ENCODE data around the gene LAMP1.

The LAMP1 gene

GRCh38 chr13:113351514-113352026 lies 54.5 kb downstream of the LAMP1 start:
- Histone ChIP-seq H3K36me3 (ENCODE audit: control insufficient read depth in 5 of 5, insufficient read depth in 5 of 5, low read length in 5 of 5) (peaks cover 0 to 34% (median 17%) of the 10 kb centered on the region in 5 donors), H3K27ac (ENCODE audit: low read depth, low read length) (no peak overlapping the region)

GRCh38 chr13:113353254-113353653 lies 56.2 kb downstream of the LAMP1 start:
- Histone ChIP-seq H3K4me3 (ENCODE audit: low read depth in 1 of 5, low read length in 5 of 5) (no peak overlapping the region), H3K36me3 (ENCODE audit: control insufficient read depth in 5 of 5, insufficient read depth in 5 of 5, low read length in 5 of 5) (peaks cover 0 to 31% (median 16%) of the 10 kb centered on the region in 5 donors), H3K4me1 (ENCODE audit: control insufficient read depth in 5 of 5, insufficient read depth in 5 of 5, low read length in 5 of 5) (peaks cover 0 to 5% (median 0%) of the 10 kb centered on the region in 5 donors), H3K27ac (ENCODE audit: low read depth, low read length) (no peak overlapping the region), H3K9me3 (ENCODE audit: control insufficient read depth in 5 of 5, low read length in 5 of 5) (no peaks in the 10 kb centered on the region), H3K9ac (ENCODE audit: low read length in 5 of 5) (no peak overlapping the region), H3K27me3 (ENCODE audit: control insufficient read depth in 5 of 5, insufficient read depth in 4 of 5, low read length in 5 of 5) (no peaks in the 10 kb centered on the region)

More at GRCh38 chr13:113351514-113352026, 54.5 kb downstream of the LAMP1 start:
- Histone ChIP-seq H3K4me1 (ENCODE audit: control insufficient read depth in 5 of 5, insufficient read depth in 5 of 5, low read length in 5 of 5) (peaks cover 0 to 5% (median 0%) of the 10 kb centered on the region in 5 donors), H3K4me3 (ENCODE audit: low read depth in 1 of 5, low read length in 5 of 5) (no peak overlapping the region), H3K9me3 (ENCODE audit: control insufficient read depth in 5 of 5, low read length in 5 of 5) (peaks cover 0 to 4% (median 0%) of the 10 kb centered on the region in 5 donors), H3K27me3 (ENCODE audit: control insufficient read depth in 5 of 5, insufficient read depth in 4 of 5, low read length in 5 of 5) (no peaks in the 10 kb centered on the region), H3K9ac (ENCODE audit: low read length in 5 of 5) (no peak overlapping the region)

GRCh38 chr13:113354831-113355610 lies 58.0 kb downstream of the LAMP1 start:
- Histone ChIP-seq H3K36me3 (ENCODE audit: control insufficient read depth in 5 of 5, insufficient read depth in 5 of 5, low read length in 5 of 5) (peaks cover 0 to 16% (median 5%) of the 10 kb centered on the region in 5 donors), H3K9me3 (ENCODE audit: control insufficient read depth in 5 of 5, low read length in 5 of 5) (no peaks in the 10 kb centered on the region), H3K27me3 (ENCODE audit: control insufficient read depth in 5 of 5, insufficient read depth in 4 of 5, low read length in 5 of 5) (no peaks in the 10 kb centered on the region), H3K4me3 (ENCODE audit: low read depth in 1 of 5, low read length in 5 of 5) (no peak overlapping the region), H3K4me1 (ENCODE audit: control insufficient read depth in 5 of 5, insufficient read depth in 5 of 5, low read length in 5 of 5) (peaks cover 0 to 5% (median 0%) of the 10 kb centered on the region in 5 donors), H3K27ac (ENCODE audit: low read depth, low read length) (no peak overlapping the region), H3K9ac (ENCODE audit: low read length in 5 of 5) (no peak overlapping the region)

- H3K36me3 ChIP-seq (ENCODE audit: control insufficient read depth in 5 of 5, insufficient read depth in 5 of 5, low read length in 5 of 5) = peaks cover 0 to 10% (median 2%) of the 10 kb centered on the region in 5 donors
- no peak overlapping the region for H3K9ac ChIP-seq (ENCODE audit: low read length in 5 of 5)
- no peak overlapping the region for H3K4me3 ChIP-seq (ENCODE audit: low read depth in 1 of 5, low read length in 5 of 5)
- no peak overlapping the region for H3K27ac ChIP-seq (ENCODE audit: low read depth, low read length)
- H3K9me3 ChIP-seq (ENCODE audit: control insufficient read depth in 5 of 5, low read length in 5 of 5) = no peaks in the 10 kb centered on the region
- H3K4me1 ChIP-seq (ENCODE audit: control insufficient read depth in 5 of 5, insufficient read depth in 5 of 5, low read length in 5 of 5) = peaks cover 0 to 5% (median 0%) of the 10 kb centered on the region in 5 donors
- H3K27me3 ChIP-seq (ENCODE audit: control insufficient read depth in 5 of 5, insufficient read depth in 4 of 5, low read length in 5 of 5) = no peaks in the 10 kb centered on the region
Observed at GRCh38 chr13:113355621-113356020, 58.6 kb downstream of the LAMP1 start.

GRCh38 chr13:113356596-113356995 lies 59.6 kb downstream of the LAMP1 start:
- Histone ChIP-seq H3K27me3 (ENCODE audit: control insufficient read depth in 5 of 5, insufficient read depth in 4 of 5, low read length in 5 of 5) (no peaks in the 10 kb centered on the region), H3K4me3 (ENCODE audit: low read depth in 1 of 5, low read length in 5 of 5) (no peak overlapping the region), H3K4me1 (ENCODE audit: control insufficient read depth in 5 of 5, insufficient read depth in 5 of 5, low read length in 5 of 5) (peaks cover 0 to under 1% (median 0%) of the 10 kb centered on the region in 5 donors), H3K27ac (ENCODE audit: low read depth, low read length) (no peak overlapping the region), H3K9me3 (ENCODE audit: control insufficient read depth in 5 of 5, low read length in 5 of 5) (no peaks in the 10 kb centered on the region), H3K36me3 (ENCODE audit: control insufficient read depth in 5 of 5, insufficient read depth in 5 of 5, low read length in 5 of 5) (peaks cover 0 to 5% (median 0%) of the 10 kb centered on the region in 5 donors), H3K9ac (ENCODE audit: low read length in 5 of 5) (no peak overlapping the region)

GRCh38 chr13:113357529-113357928 lies 60.5 kb downstream of the LAMP1 start:
- no peak overlapping the region for H3K27ac ChIP-seq (ENCODE audit: low read depth, low read length)
- H3K36me3 ChIP-seq (ENCODE audit: control insufficient read depth in 5 of 5, insufficient read depth in 5 of 5, low read length in 5 of 5) = peaks cover 0 to 5% (median 0%) of the 10 kb centered on the region in 5 donors
- no peaks in the 10 kb centered on the region for H3K27me3 ChIP-seq (ENCODE audit: control insufficient read depth in 5 of 5, insufficient read depth in 4 of 5, low read length in 5 of 5)
- H3K9ac ChIP-seq (ENCODE audit: low read length in 5 of 5) = no peak overlapping the region
- H3K9me3 ChIP-seq (ENCODE audit: control insufficient read depth in 5 of 5, low read length in 5 of 5) = no peaks in the 10 kb centered on the region
- H3K4me3 ChIP-seq (ENCODE audit: low read depth in 1 of 5, low read length in 5 of 5) = no peak overlapping the region
- H3K4me1 ChIP-seq (ENCODE audit: control insufficient read depth in 5 of 5, insufficient read depth in 5 of 5, low read length in 5 of 5) = no peaks in the 10 kb centered on the region

- Histone ChIP-seq H3K4me1 (ENCODE audit: control insufficient read depth in 5 of 5, insufficient read depth in 5 of 5, low read length in 5 of 5) (peaks cover 0 to 10% (median 5%) of the 10 kb centered on the region in 5 donors), H3K4me3 (ENCODE audit: low read depth in 1 of 5, low read length in 5 of 5) (no peak overlapping the region), H3K36me3 (ENCODE audit: control insufficient read depth in 5 of 5, insufficient read depth in 5 of 5, low read length in 5 of 5) (peaks cover 0 to 5% (median 0%) of the 10 kb centered on the region in 5 donors), H3K9me3 (ENCODE audit: control insufficient read depth in 5 of 5, low read length in 5 of 5) (no peaks in the 10 kb centered on the region), H3K27me3 (ENCODE audit: control insufficient read depth in 5 of 5, insufficient read depth in 4 of 5, low read length in 5 of 5) (peaks cover 0 to 3% (median 0%) of the 10 kb centered on the region in 5 donors), H3K9ac (ENCODE audit: low read length in 5 of 5) (no peak overlapping the region), H3K27ac (ENCODE audit: low read depth, low read length) (no peak overlapping the region)
Observed at GRCh38 chr13:113358653-113359190, 61.7 kb downstream of the LAMP1 start.

GRCh38 chr13:113359571-113359970 lies 62.5 kb downstream of the LAMP1 start:
- peaks cover 0 to 13% (median 5%) of the 10 kb centered on the region in 5 donors for H3K4me1 ChIP-seq (ENCODE audit: control insufficient read depth in 5 of 5, insufficient read depth in 5 of 5, low read length in 5 of 5)
- peaks cover 0 to 5% (median 0%) of the 10 kb centered on the region in 5 donors for H3K36me3 ChIP-seq (ENCODE audit: control insufficient read depth in 5 of 5, insufficient read depth in 5 of 5, low read length in 5 of 5)
- no peak overlapping the region for H3K9ac ChIP-seq (ENCODE audit: low read length in 5 of 5)
- H3K9me3 ChIP-seq (ENCODE audit: control insufficient read depth in 5 of 5, low read length in 5 of 5) = no peaks in the 10 kb centered on the region
- H3K4me3 ChIP-seq (ENCODE audit: low read depth in 1 of 5, low read length in 5 of 5) = no peak overlapping the region
- H3K27me3 ChIP-seq (ENCODE audit: control insufficient read depth in 5 of 5, insufficient read depth in 4 of 5, low read length in 5 of 5) = peaks cover 0 to 3% (median 0%) of the 10 kb centered on the region in 5 donors
- H3K27ac ChIP-seq (ENCODE audit: low read depth, low read length) = no peak overlapping the region

- Histone ChIP-seq H3K9me3 (ENCODE audit: control insufficient read depth in 5 of 5, low read length in 5 of 5) (no peaks in the 10 kb centered on the region), H3K36me3 (ENCODE audit: control insufficient read depth in 5 of 5, insufficient read depth in 5 of 5, low read length in 5 of 5) (no peaks in the 10 kb centered on the region), H3K4me1 (ENCODE audit: control insufficient read depth in 5 of 5, insufficient read depth in 5 of 5, low read length in 5 of 5) (peaks cover 0 to 21% (median 13%) of the 10 kb centered on the region in 5 donors), H3K27me3 (ENCODE audit: control insufficient read depth in 5 of 5, insufficient read depth in 4 of 5, low read length in 5 of 5) (peaks cover 0 to 3% (median 0%) of the 10 kb centered on the region in 5 donors), H3K4me3 (ENCODE audit: low read depth in 1 of 5, low read length in 5 of 5) (no peak overlapping the region), H3K9ac (ENCODE audit: low read length in 5 of 5) (no peak overlapping the region), H3K27ac (ENCODE audit: low read depth, low read length) (no peak overlapping the region)
Observed at GRCh38 chr13:113360446-113360845, 63.4 kb downstream of the LAMP1 start.

- peaks cover 0 to 23% (median 15%) of the 10 kb centered on the region in 5 donors for H3K4me1 ChIP-seq (ENCODE audit: control insufficient read depth in 5 of 5, insufficient read depth in 5 of 5, low read length in 5 of 5)
- no peaks in the 10 kb centered on the region for H3K36me3 ChIP-seq (ENCODE audit: control insufficient read depth in 5 of 5, insufficient read depth in 5 of 5, low read length in 5 of 5)
- H3K27me3 ChIP-seq (ENCODE audit: control insufficient read depth in 5 of 5, insufficient read depth in 4 of 5, low read length in 5 of 5) = peaks cover 0 to 3% (median 0%) of the 10 kb centered on the region in 5 donors
- no peak overlapping the region for H3K27ac ChIP-seq (ENCODE audit: low read depth, low read length)
- H3K9ac ChIP-seq (ENCODE audit: low read length in 5 of 5) = no peak overlapping the region
- H3K4me3 ChIP-seq (ENCODE audit: low read depth in 1 of 5, low read length in 5 of 5) = no peak overlapping the region
- no peaks in the 10 kb centered on the region for H3K9me3 ChIP-seq (ENCODE audit: control insufficient read depth in 5 of 5, low read length in 5 of 5)
Observed at GRCh38 chr13:113361406-113361805, 64.4 kb downstream of the LAMP1 start.
